Stimulated activated CD8-positive, alpha-beta memory T cell treated with anti-CD3 and anti-CD28 coated beads, Interleukin-2, amount 100 ng/mL, for 48 hours (primary cell): ENCODE data around the gene UCKL1.
"Not testable (repeated sequence)": the region's sequence is repeated elsewhere in the genome, so short reads cannot be mapped to it uniquely, and the experiment has no call there.

Experiments used
- DNase-seq, 2 donors: peaks; one replicate each; pipeline ENCODE4 v3.0.0-alpha.2; 2020; ENCODE audit warnings: low read depth in 2 of 2

Gene UCKL1

GRCh38 chr20:63972312-63973159 is 16.3 kb upstream of the UCKL1 start:
- DNase-seq, result no peak

GRCh38 chr20:63971960-63972311 is 15.7 kb upstream of the UCKL1 start:
- DNase-seq, result not testable (repeated sequence)

GRCh38 chr20:63970714-63971431 is 14.7 kb upstream of the UCKL1 start:
- DNase-seq, result no peak

GRCh38 chr20:63969838-63970713 is 13.9 kb upstream of the UCKL1 start, which contains the start of gene ZNF512B:
TSS of gene ZNF512B (minus strand) at chr20:63969930. CDS start at chr20:63967950, 1,980 bp downstream.
- no peak for DNase-seq

- DNase-seq, result no peak
Measured at GRCh38 chr20:63968928-63969760, 12.9 kb upstream of the UCKL1 start.

DNA sequence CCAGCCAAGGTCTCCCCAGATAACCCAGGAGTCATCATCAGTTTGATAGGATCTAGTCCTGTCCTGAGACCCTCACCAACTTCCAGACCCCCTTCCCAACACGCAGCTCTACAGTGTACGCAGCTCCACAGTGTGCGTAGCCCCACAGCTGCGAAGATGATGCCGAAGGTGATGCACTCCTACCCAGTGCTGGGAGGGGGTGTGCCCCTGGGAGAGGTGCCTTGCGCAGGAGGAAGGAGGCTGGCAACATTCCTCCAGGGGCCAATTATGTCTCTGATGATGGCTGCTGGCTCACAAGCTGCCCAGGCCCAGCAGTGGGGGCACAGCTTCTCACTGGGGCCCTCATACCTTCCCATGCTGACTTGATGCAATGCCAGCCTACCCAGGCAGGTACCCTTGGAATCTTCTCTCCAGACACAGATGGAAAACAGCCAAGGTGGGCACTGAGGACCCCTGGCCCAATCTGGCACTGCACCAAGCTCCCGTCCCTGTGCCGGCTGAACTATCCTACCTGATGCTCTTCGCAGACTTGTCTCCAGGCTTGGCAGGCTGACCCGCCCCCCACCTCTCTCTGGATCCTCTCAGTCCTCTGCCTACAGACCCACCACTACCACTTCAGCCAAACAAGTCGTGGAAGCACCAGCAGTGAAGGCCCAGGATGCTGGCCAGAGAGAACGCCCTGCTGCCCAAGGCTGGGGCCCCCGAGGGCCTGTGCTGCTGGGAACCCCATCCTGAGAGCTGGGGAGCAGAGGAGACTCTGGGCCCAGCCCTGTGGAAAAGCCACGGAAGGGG is 12.1 kb upstream of the UCKL1 start:
- DNase-seq, result no peak

DNA sequence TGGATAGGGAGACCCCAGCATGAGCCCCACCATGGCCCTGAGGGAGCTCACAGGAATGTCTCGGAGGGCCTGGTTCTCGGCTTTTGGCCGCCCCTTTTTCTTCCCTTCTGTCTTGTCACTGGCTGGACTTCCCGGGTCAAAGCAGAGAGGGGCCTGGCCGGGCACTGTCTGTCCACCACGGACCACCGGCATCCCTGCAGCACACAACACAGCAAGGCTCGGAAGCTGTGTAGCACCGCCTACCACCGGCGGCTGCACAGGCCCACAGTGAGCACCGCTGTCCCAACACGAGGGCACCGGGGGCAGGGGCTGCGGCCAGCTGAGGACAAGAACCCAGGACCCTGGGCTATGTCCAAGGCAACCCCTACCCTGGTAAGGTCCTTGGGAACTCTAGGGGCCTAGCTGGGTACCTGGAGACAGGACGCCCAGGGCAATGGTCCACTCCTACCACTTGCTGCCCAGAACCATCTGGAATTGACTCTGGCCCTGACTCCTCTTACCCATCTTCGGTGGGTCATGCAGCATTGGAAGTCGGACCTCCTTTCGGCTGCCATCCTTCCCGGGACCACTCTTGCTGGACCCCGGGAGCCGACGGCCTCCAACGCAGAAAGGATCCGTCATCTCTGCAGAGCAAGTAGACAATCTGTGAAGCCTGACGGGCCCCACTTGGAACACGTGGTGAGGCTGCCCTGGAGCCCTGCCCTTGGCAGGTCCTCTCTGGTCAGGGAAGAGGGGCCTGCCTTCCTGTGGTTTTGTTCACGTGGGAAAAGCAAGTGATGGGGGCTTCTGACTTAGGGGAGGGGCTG is 11.3 kb upstream of the UCKL1 start:
- DNase-seq, result no peak

DNA sequence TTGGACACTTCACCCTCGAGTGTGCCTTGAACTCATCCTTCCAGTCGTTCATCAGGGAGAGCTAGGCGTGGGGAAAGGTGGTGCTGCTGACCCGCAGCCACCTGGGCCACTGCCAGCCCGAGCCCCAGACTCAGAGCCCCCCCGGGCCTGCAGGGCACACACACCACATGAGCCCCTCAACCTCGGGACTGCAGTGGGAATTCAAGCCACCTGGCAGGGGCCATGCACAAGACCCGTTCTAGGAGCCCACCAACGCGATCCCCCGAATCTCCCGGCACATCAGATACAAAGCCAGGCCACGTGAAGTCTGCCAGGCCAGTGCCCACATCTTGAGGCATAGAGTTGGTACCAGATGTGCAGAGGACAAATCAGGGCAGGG is 10.7 kb upstream of the UCKL1 start:
- DNase-seq, result no peak

DNA sequence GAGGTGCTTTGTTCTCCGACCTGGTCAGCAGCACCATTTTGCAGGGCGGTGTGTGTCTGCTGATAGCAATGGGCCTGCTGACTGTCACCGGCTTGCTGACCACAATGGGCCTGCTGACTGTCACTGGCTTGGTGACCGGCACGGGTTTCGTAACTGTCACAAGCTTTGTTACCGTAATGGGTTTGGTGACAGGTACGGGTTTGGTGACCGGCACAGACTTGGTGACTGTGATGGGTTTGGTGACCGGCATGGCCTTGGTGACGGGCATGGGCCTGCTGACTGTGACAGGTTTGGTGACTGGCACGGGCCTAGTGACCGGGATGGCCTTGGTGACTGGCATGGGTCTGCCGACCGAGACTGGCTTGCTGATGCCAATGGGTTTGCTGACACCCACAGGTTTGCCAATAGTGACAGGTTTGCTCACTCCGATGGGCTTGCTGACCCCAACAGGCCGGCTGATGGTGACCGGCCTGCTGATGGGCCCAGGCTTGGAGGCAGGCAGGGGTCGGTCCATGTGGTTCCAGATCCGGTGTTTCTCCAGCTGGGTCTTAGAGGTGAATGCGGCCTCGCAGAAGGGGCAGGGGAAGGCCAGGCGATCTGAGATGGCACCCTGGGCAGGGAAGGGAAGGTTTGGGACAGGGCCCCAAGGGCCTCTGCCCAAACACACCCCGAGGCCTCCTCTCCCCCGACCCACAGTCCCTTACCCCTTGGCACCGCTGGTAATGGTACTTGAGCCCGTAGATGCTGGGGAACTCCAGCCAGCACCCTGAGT is 10.1 kb upstream of the UCKL1 start:
- DNase-seq, result no peak

GRCh38 chr20:63964412-63964811 is 8.2 kb upstream of the UCKL1 start:
- DNase-seq, result no peak

- no peak for DNase-seq
Measured at GRCh38 chr20:63963784-63964301, 7.6 kb upstream of the UCKL1 start.

DNA sequence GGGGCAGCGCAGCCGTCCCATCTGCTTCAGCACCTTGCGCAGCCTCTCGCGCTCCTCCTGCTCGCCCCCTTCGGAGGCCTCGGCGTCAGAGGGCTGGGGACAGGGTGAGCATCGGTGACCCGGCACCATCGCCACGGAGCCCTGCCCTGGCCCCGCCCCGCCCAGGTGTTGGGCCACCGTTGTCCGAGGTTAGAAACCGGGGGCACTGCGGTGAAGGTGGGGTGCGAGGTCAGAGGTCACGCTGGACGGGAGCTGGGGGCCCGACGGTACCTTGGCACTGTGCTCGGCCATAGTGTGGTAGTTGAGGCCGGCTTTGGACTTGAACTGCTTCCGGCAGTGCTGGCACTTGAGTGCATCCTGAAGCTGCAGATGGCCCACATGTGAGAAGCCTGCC is 7.1 kb upstream of the UCKL1 start:
- no peak for DNase-seq

DNA sequence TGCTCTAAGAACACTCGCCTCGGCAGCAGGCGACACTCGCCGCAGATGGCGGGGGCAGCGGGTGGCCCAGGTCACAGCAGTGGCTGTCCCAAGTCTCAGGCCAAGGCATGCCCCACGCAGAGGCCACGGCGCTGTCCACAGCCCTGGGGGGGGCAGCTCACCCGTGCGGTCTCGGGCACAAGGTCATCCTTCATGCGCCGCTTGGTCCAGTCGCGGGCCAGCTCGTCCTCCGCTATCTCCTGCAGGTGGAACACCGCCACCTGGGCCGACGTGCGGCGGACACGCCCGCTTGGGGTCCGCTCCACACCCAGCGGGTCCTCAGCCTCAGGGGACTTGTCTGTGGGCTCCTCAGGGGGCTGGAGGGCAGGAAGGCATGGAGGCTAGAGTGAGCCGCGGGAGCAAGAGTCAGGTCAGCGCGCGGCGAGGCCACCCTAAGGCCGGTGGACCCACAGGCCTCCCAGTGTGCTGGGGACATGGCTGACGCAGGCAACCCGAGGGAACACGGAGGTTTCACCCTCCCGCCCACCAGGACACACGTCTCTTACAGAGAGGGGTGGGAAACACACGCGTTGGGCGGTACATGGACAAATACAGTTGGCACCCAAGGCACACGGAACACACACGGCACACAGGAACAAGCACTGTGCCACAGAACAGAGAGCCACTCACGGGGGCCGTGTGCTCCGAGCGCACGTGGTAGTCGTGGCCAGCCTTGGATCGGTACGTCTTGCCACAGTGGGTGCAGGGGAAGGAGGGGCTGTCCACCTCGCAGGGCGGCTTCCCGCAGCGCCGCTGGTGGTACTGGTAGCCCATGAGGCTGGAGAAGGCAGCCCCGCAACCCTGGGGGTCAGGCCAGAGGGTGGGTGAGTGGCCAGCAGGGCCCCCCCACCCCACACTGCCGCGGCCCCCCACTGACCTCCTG is 6.5 kb upstream of the UCKL1 start:
- no peak for DNase-seq

- no peak for DNase-seq
Measured at GRCh38 chr20:63961664-63962425, 5.6 kb upstream of the UCKL1 start.

DNA sequence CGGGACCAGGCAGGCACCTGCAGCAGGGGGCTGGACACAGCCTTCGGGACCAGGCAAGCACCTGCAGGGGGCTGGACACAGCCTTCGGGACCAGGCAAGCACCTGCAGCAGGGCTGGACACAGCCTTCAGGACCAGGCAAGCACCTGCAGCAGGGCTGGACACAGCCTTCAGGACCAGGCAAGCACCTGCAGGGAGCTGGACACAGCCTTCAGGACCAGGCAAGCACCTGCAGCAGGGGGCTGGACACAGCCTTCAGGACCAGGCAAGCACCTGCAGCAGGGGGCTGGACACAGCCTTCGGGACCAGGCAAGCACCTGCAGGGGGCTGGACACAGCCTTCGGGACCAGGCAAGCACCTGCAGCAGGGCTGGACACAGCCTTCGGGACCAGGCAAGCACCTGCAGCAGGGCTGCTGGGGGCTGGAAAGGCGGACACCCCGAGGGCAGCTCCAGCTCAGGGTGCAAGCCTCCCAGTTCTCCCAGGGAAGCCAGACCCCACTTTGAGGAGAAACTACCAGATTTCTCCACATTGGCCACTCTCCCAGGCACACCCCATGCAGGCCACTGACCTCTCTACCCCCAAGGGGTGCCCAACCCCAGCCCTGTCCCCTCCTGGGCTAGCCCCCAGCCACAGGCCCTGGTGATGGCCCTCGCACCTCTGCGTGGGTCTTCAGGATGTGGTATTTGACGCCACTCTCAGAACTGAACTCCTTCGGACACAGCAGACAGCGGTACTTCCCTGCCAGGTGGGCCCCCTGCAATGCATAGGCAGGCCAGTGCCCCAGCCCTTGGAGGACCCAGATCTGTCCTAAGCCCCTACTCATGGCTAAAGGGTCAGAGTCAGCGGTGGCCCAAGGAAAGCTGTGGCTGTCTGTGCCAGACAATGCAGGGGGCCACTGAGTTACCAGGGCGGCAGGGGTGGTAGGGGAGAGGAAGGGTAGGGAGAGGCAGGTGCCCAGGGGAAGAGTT is 4.7 kb upstream of the UCKL1 start:
- DNase-seq, result not testable (repeated sequence)

DNA sequence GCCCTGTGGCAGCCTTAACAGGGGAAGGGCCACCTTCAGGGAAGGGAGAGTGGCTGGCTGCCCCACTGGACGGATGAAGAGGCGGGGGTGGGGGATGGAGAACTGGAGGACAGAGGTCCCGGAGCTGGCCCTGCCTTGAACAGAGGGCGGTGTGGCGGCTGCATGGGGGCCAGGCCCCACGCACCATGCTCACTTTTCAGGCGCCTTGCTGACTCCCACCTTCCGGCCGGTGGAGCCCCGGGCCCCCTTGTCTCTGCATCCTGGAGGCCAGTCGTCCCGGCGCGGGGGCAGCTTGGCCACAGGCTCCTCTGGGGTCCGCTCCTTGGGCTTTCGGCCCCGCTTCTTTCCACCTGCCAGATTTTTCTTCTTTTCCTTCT is 3.5 kb upstream of the UCKL1 start:
- no peak for DNase-seq
